HUES64 (cell line): Measurements from ENCODE around the gene SAMD13.

Experiments used
- H3K27ac ChIP-seq: 2 replicates; pipeline ENCODE4 v1.7.0; 2013; ENCODE audit warnings: low read depth, low read length, inconsistent platforms
- H3K27me3 ChIP-seq: 2 replicates; pipeline ENCODE4 v1.6.1; 2013; ENCODE audit warnings: mild to moderate bottlenecking, low read length; ENCODE audit not compliant: insufficient read depth
- H3K36me3 ChIP-seq: 2 replicates; pipeline ENCODE4 v1.6.1; 2013; ENCODE audit warnings: mild to moderate bottlenecking, low read length; ENCODE audit not compliant: insufficient read depth
- H3K4me1 ChIP-seq: 2 replicates; pipeline ENCODE4 v1.6.1; 2013; ENCODE audit warnings: mild to moderate bottlenecking, low read length, moderate library complexity; ENCODE audit not compliant: insufficient read depth
- H3K4me3 ChIP-seq: 2 replicates; pipeline ENCODE4 v1.5.1; 2013; ENCODE audit warnings: mild to moderate bottlenecking, low read length, moderate library complexity
- H3K9ac ChIP-seq: 2 replicates; pipeline ENCODE4 v1.6.1; 2013; ENCODE audit warnings: mild to moderate bottlenecking, low read depth, low read length
- H3K9me3 ChIP-seq: 2 replicates; pipeline ENCODE4 v1.6.1; 2013; ENCODE audit warnings: low read depth, low read length; ENCODE audit not compliant: insufficient read depth
- WGBS: fragments of 150-250, 120-280 bp; methylation state at CpG from one replicate; pipeline ENCODE4 v1.1.7; 2013; ENCODE audit warnings: missing lambda C conversion rate; 5-methylcytosine and 5-hydroxymethylcytosine counted together

The SAMD13 gene

GRCh38 chr1:84374991-84375696, 73.6 kb downstream of the SAMD13 start:
- Histone ChIP-seq H3K27ac (no peak overlapping the region), H3K9ac (no peak overlapping the region), H3K27me3 (no peaks in the 10 kb centered on the region), H3K9me3 (no peaks in the 10 kb centered on the region), H3K36me3 (no peaks in the 10 kb centered on the region), H3K4me1 (peaks cover 11% of the 10 kb centered on the region), H3K4me3 (no peak overlapping the region)
- WGBS: 99% methylated on average over 5 of the region's 5 CpGs

- no peak overlapping the region for H3K4me3 ChIP-seq
- peaks cover 11% of the 10 kb centered on the region for H3K4me1 ChIP-seq
- H3K27me3 ChIP-seq: no peaks in the 10 kb centered on the region
- no peaks in the 10 kb centered on the region for H3K36me3 ChIP-seq
- no peaks in the 10 kb centered on the region for H3K9me3 ChIP-seq
- 94% methylated on average over 7 of the region's 7 CpGs for WGBS
- no peak overlapping the region for H3K9ac ChIP-seq
- H3K27ac ChIP-seq: no peak overlapping the region
Measured at GRCh38 chr1:84376000-84376910, 74.7 kb downstream of the SAMD13 start.

DNA sequence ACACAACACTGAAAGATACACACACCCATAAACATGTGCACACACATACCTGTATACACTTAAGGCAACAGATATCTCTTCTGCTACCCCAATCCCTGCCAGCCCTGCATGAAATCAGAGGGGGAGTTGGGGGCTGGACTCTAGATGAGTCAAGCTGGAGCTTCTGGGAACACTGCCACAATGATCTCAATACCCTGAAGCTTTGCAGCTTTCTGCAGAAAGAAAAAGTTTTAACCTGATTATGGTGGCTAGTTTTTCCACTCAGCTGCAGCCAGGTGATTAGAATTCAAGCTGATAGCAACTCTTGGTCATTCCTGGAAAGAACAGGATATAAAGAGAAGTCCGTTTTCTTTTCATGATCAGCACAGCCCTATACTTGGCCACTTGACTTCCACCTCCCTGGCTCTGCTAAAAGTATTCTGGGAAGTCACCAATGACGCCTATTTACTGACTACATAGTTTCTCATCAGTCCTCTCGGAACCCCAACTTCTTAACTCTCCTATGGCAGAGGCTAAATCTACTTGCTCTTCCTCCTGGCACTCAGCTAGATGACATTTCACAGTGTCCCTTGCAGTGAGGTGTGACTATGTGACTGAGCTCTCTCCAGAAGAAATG, 76.1 kb downstream of the SAMD13 start:
- no peaks in the 10 kb centered on the region for H3K9me3 ChIP-seq
- no peak overlapping the region for H3K9ac ChIP-seq
- peaks cover 18% of the 10 kb centered on the region for H3K4me1 ChIP-seq
- H3K27me3 ChIP-seq: no peaks in the 10 kb centered on the region
- no peaks in the 10 kb centered on the region for H3K36me3 ChIP-seq
- no peak overlapping the region for H3K27ac ChIP-seq
- WGBS: 96% methylated on average over 3 of the region's 3 CpGs
- no peak overlapping the region for H3K4me3 ChIP-seq

DNA sequence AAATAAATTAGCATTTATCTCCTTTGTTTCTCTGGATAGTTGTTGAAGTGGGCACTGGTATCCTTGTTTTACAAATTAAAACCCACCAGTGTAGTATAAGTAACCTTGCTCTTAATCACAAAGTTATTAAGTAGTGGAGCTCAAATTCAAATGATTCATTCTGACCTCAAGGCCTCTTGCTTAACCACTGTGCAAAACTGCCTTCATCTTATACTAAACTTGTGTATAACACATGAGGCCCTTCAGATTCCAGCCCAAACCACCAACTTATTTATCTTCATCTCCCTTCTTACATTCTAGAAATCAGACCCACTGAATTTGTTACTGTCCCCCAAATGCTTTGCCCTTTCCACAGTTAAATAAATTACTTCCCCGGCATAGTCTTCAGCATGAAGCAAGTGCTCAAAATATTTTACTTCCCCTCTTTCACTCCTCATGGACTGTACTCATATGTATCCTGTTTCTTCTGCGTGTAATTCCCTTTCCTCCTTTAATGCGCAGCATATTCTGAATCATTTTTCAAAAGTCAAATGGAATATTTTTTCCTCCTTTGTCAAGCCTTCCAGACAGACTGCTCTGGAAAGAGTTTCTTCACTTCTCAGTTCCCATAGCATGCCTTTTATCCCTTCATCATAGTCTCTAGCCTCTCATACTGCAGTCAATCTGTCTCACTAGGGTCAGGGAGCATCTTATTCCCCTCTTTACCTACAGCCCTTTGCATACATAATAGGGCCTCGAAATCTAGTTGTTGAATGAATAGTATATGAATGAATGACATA, 77.8 kb downstream of the SAMD13 start:
- WGBS: 94% methylated on average over 3 of the region's 4 CpGs

GRCh38 chr1:84379917-84380180, 78.3 kb downstream of the SAMD13 start:
- H3K4me3 ChIP-seq: no peak overlapping the region
- no peaks in the 10 kb centered on the region for H3K36me3 ChIP-seq
- H3K9ac ChIP-seq: no peak overlapping the region
- H3K27me3 ChIP-seq: no peaks in the 10 kb centered on the region
- H3K4me1 ChIP-seq: peaks cover 18% of the 10 kb centered on the region
- WGBS: 60% methylated on average over 1 of the region's 1 CpG
- no peaks in the 10 kb centered on the region for H3K9me3 ChIP-seq
- no peak overlapping the region for H3K27ac ChIP-seq

More for the DNA sequence above, 77.8 kb downstream of the SAMD13 start:
- Histone ChIP-seq H3K36me3 (no peaks in the 10 kb centered on the region), H3K27ac (no peak overlapping the region), H3K9ac (no peak overlapping the region), H3K4me3 (no peak overlapping the region), H3K27me3 (no peaks in the 10 kb centered on the region), H3K9me3 (no peaks in the 10 kb centered on the region), H3K4me1 (peaks cover 18% of the 10 kb centered on the region)

DNA sequence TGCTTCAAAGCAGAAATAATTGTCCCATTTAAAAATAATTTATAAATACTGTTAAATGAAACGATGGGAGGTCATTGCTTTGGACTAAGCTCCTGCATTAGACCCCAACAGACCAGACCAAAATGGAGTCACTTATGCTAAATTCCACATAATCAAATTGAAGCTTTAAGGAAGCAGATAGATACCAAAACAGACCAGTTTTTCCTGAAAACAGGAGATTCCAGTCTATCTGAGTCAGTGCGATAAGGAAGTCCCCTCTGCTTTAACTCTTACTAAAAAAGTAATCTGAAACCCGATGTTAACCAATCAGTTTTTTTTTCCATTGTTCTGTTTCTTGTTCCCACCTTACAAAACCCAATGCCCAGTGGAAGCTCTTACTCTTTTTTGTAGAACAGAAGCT, 80.6 kb downstream of the SAMD13 start:
- no peak overlapping the region for H3K9ac ChIP-seq
- H3K36me3 ChIP-seq: no peaks in the 10 kb centered on the region
- H3K4me1 ChIP-seq: peaks cover 18% of the 10 kb centered on the region
- no peak overlapping the region for H3K27ac ChIP-seq
- H3K27me3 ChIP-seq: no peaks in the 10 kb centered on the region
- WGBS: 94% methylated on average over 3 of the region's 3 CpGs
- H3K9me3 ChIP-seq: no peaks in the 10 kb centered on the region
- H3K4me3 ChIP-seq: no peak overlapping the region

DNA sequence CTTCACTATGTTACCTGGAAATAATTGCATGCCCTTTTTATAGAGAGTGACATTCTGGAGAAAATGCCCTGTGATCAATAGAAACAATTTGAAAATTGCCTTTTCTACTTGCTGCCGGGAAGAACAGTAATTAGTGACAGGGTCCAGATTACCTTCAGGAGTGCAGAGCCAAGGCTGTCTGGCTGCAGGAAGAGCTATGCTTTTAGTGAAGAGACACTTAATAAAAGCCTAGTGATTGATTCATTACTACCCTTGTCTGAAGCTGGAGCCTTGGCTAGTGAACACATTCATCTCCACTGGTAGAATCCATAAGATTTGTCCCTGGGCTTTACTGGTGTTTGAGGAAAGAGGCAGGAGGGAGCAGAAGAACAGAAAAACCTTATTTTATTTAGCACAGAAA, 83.8 kb downstream of the SAMD13 start:
- H3K4me1 ChIP-seq: peaks cover 7% of the 10 kb centered on the region
- H3K27ac ChIP-seq: no peak overlapping the region
- 85% methylated on average over 1 of the region's 1 CpG for WGBS
- H3K36me3 ChIP-seq: no peaks in the 10 kb centered on the region
- no peaks in the 10 kb centered on the region for H3K9me3 ChIP-seq
- no peak overlapping the region for H3K4me3 ChIP-seq
- no peak overlapping the region for H3K9ac ChIP-seq
- H3K27me3 ChIP-seq: no peaks in the 10 kb centered on the region

DNA sequence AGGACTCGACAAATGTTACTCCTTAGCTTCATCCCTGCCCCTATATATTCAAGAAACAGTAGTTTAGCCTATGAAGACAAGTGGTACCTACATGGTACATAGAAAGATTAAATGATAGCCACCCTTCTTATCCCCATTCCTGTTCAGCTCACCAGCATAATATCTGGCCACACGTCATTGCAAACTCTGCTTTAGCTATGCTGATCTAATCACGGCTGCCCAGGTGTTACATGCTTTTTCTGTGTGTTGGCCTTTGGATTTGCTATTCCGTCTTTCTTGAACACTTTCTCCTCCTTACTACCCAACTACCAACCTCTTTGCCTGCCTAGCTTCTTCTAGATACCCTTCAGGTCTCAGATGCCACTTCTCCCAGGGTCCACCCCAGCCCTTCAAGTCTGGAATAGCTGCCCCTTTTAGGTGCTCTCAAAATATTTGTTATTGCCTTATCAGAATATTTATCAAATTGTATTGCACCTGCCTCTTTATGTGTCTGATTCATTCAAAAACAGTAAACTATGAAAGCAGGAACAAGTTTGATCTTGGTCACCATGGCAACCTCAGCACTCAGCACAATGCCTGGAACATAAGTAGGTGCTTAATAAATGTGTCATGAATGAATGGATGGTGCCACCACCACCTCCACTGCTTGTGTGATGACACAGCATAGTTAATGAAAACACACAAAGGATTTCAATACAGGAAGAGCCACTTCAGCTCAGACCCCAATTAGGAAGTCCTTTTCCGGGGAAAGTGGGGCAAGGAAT, 85.4 kb downstream of the SAMD13 start:
- Histone ChIP-seq H3K9me3 (no peaks in the 10 kb centered on the region), H3K27me3 (no peaks in the 10 kb centered on the region), H3K27ac (no peak overlapping the region), H3K9ac (no peak overlapping the region), H3K4me1 (peaks cover 11% of the 10 kb centered on the region), H3K36me3 (no peaks in the 10 kb centered on the region), H3K4me3 (no peak overlapping the region)
- 89% methylated on average over 5 of the region's 5 CpGs for WGBS

- Histone ChIP-seq H3K36me3 (no peaks in the 10 kb centered on the region), H3K27me3 (no peaks in the 10 kb centered on the region), H3K27ac (no peak overlapping the region), H3K4me1 (peaks cover 8% of the 10 kb centered on the region), H3K9ac (no peak overlapping the region), H3K4me3 (no peak overlapping the region), H3K9me3 (no peaks in the 10 kb centered on the region)
- WGBS: 85% methylated on average over 8 of the region's 8 CpGs
Measured at GRCh38 chr1:84387480-84388163, 86.1 kb downstream of the SAMD13 start.

DNA sequence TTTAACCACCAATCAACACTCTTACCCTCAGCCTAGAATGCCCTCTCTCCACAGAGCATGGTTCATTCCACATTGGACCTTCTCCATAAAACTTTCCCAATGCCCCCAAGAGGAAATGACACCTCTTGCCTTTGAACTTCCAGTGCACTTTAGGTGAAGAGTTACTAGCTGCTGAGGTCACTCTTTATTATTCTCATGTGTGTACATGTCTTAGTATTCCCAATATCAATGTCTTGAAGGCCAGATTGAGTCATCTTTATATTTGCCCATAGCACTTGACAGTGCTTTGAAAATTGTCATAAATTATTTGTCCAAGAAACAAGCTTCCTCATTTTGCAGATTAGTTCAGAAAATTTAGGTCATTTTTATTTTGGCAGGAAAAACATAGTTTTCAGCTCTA, 88.7 kb downstream of the SAMD13 start:
- H3K4me3 ChIP-seq: no peak overlapping the region
- H3K27ac ChIP-seq: no peak overlapping the region
- peaks cover 8% of the 10 kb centered on the region for H3K4me1 ChIP-seq
- H3K9me3 ChIP-seq: no peaks in the 10 kb centered on the region
- H3K36me3 ChIP-seq: no peaks in the 10 kb centered on the region
- no peaks in the 10 kb centered on the region for H3K27me3 ChIP-seq
- H3K9ac ChIP-seq: no peak overlapping the region
